SU-DHL-6 (cell line): Measurements from ENCODE around the gene RHOBTB3.

Experiments
- EZH2phosphoT487 ChIP-seq: fragments of 200-600 bp; sonication (generic), shearing (Covaris generic); conservative IDR thresholded peaks from 2 replicates; pipeline ENCODE4 v1.6.1; 2018; ENCODE audit warnings: mild to moderate bottlenecking, antibody characterized with exemption, low read length, moderate library complexity, mixed read lengths
- TF ChIP-seq, protein P1 (sequence below): fragments of 200-600 bp; sonication (generic); IDR thresholded peaks from one replicate; pipeline ENCODE4 v1.5.1; 2017; ENCODE audit warnings: antibody characterized with exemption, mild to moderate bottlenecking, low read length, moderate library complexity; ENCODE audit not compliant: insufficient read depth, poor library complexity, severe bottlenecking

DNA sequence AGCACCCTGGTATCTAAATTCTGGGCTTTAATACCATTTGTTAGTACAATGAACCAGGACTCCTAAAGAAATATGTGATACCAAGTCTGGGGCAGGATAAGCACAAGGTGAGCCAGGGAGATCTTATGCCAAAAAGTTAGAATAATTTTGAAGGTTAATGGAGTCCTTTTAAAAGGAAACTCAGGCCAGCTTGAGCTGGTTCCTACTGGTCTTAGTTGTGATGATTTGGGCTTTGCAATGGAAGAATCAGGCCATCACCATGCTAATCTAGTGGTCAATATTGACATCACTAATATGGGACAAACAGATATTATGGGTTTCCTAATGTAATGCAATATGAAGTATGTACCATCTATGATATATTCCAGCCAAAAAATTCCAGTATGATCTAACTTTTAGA lies 40.8 kb upstream of the RHOBTB3 start:
- TF ChIP-seq EZH2phosphoT487: no peak
- TF ChIP-seq, protein P1, sequence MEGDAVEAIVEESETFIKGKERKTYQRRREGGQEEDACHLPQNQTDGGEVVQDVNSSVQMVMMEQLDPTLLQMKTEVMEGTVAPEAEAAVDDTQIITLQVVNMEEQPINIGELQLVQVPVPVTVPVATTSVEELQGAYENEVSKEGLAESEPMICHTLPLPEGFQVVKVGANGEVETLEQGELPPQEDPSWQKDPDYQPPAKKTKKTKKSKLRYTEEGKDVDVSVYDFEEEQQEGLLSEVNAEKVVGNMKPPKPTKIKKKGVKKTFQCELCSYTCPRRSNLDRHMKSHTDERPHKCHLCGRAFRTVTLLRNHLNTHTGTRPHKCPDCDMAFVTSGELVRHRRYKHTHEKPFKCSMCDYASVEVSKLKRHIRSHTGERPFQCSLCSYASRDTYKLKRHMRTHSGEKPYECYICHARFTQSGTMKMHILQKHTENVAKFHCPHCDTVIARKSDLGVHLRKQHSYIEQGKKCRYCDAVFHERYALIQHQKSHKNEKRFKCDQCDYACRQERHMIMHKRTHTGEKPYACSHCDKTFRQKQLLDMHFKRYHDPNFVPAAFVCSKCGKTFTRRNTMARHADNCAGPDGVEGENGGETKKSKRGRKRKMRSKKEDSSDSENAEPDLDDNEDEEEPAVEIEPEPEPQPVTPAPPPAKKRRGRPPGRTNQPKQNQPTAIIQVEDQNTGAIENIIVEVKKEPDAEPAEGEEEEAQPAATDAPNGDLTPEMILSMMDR: no peak
